Endodermal cell (in vitro differentiated cells): ENCODE results near the gene PRR14L. TPM values are rescaled to one million over a fixed set of nuclear protein-coding genes. Genes with fewer than 3 reads are reported as not detected.
"Not testable (repeated sequence)": the region's sequence is repeated elsewhere in the genome, so short reads cannot be mapped to it uniquely, and the experiment has no call there.

ENCODE experiments used
- DNase-seq: peaks from one replicate; pipeline ENCODE4 v3.0.0-alpha.2; 2017
- H3K27ac ChIP-seq: 2 replicates; pipeline ENCODE4 v1.5.1; 2013; ENCODE audit warnings: mild to moderate bottlenecking, low read depth, low read length, moderate library complexity
- H3K27me3 ChIP-seq: 2 replicates; pipeline ENCODE4 v1.6.1; 2013; ENCODE audit warnings: mild to moderate bottlenecking, low read length, moderate library complexity; ENCODE audit not compliant: insufficient read depth, control insufficient read depth, poor library complexity, severe bottlenecking
- H3K36me3 ChIP-seq: 2 replicates; pipeline ENCODE4 v1.7.0; 2013; ENCODE audit warnings: mild to moderate bottlenecking, low read length, moderate library complexity; ENCODE audit not compliant: control insufficient read depth, insufficient read depth
- H3K4me1 ChIP-seq: one replicate; pipeline ENCODE4 v1.7.0; 2013; ENCODE audit warnings: low read length; ENCODE audit not compliant: control insufficient read depth, insufficient read depth
- H3K4me3 ChIP-seq: 2 replicates; pipeline ENCODE4 v1.5.1; 2013; ENCODE audit warnings: mild to moderate bottlenecking, low read length, moderate library complexity
- H3K9ac ChIP-seq: 2 replicates; pipeline ENCODE4 v1.6.1; 2013; ENCODE audit warnings: mild to moderate bottlenecking, low read length, moderate library complexity; ENCODE audit not compliant: poor library complexity, severe bottlenecking; ENCODE audit errors: extremely low read depth
- H3K9me3 ChIP-seq: 2 replicates; pipeline ENCODE4 v1.6.1; 2013; ENCODE audit warnings: mild to moderate bottlenecking, low read length, moderate library complexity; ENCODE audit not compliant: control insufficient read depth
- H3K27ac Mint-ChIP-seq: 2 replicates; pipeline ENCODE4 v1.8.0; 2020; ENCODE audit warnings: mixed read lengths
- H3K27me3 Mint-ChIP-seq: 2 replicates; pipeline ENCODE4 v1.8.0; 2021; ENCODE audit warnings: mild to moderate bottlenecking, mixed read lengths; ENCODE audit not compliant: insufficient read depth
- H3K36me3 Mint-ChIP-seq: 2 replicates; pipeline ENCODE4 v1.8.0; 2020; ENCODE audit warnings: low read depth, mixed read lengths
- H3K4me1 Mint-ChIP-seq: 2 replicates; pipeline ENCODE4 v1.8.0; 2020; ENCODE audit warnings: mixed read lengths
- H3K4me3 Mint-ChIP-seq: 2 replicates; pipeline ENCODE4 v1.8.0; 2020; ENCODE audit warnings: mild to moderate bottlenecking, moderate library complexity, mixed read lengths
- H3K9me3 Mint-ChIP-seq: 2 replicates; pipeline ENCODE4 v1.8.0; 2020; ENCODE audit warnings: mild to moderate bottlenecking, mixed read lengths
- WGBS, 2 experiments: methylation state at CpG; one replicate each; pipeline versions ENCODE4 v1.1.5 to v1.1.7; 2013; ENCODE audit warnings: missing lambda C conversion rate in 2 of 2, mixed read lengths in 1 of 2; ENCODE audit not compliant: insufficient coverage in 1 of 2, insufficient read length in 1 of 2; 5-methylcytosine and 5-hydroxymethylcytosine counted together
- total RNA-seq, 2 donors: library from RNA; stranded (reverse); fragmentation: NEBNext Ultra II Directional in 1 of 2; extraction: Animal tissue kit (Norgen Biotek cat#: 25700) in 1 of 2; gene quantifications; 2 replicates in 1 of 2; 3 replicates in 1 of 2; pipeline ENCODE4 v1.2.1, GENCODE V29; 2021
- TF ChIP-seq, protein P1 (sequence below): fragments of 200-600 bp; sonication (generic); conservative IDR thresholded peaks from 2 replicates; pipeline ENCODE4 v1.5.0; 2021; ENCODE audit warnings: antibody characterized with exemption, mild to moderate bottlenecking

Gene PRR14L
- total RNA-seq, 2 donors from 2014 or later = 105 to 131 TPM

- WGBS, 2 experiments = 88 to 91% methylated on average over 7 of the region's 7 CpGs
- no peak overlapping the region for H3K9ac ChIP-seq
- H3K27ac ChIP-seq = no peak overlapping the region
- Mint-ChIP-seq H3K9me3 (peaks cover 2% of the 10 kb centered on the region), H3K4me3 (no peak overlapping the region), H3K36me3 (peaks cover 8% of the 10 kb centered on the region), H3K27me3 (peaks cover 5% of the 10 kb centered on the region), H3K4me1 (no peaks in the 10 kb centered on the region), H3K27ac (no peak overlapping the region)
- H3K27me3 ChIP-seq = no peaks in the 10 kb centered on the region
- no peak for DNase-seq
- TF ChIP-seq, protein P1, sequence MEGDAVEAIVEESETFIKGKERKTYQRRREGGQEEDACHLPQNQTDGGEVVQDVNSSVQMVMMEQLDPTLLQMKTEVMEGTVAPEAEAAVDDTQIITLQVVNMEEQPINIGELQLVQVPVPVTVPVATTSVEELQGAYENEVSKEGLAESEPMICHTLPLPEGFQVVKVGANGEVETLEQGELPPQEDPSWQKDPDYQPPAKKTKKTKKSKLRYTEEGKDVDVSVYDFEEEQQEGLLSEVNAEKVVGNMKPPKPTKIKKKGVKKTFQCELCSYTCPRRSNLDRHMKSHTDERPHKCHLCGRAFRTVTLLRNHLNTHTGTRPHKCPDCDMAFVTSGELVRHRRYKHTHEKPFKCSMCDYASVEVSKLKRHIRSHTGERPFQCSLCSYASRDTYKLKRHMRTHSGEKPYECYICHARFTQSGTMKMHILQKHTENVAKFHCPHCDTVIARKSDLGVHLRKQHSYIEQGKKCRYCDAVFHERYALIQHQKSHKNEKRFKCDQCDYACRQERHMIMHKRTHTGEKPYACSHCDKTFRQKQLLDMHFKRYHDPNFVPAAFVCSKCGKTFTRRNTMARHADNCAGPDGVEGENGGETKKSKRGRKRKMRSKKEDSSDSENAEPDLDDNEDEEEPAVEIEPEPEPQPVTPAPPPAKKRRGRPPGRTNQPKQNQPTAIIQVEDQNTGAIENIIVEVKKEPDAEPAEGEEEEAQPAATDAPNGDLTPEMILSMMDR = no peak
- no peaks in the 10 kb centered on the region for H3K4me1 ChIP-seq
- no peaks in the 10 kb centered on the region for H3K9me3 ChIP-seq
- H3K4me3 ChIP-seq = no peak overlapping the region
- H3K36me3 ChIP-seq = peaks cover 15% of the 10 kb centered on the region
Observed at GRCh38 chr22:31678748-31679147, 71.2 kb downstream of the PRR14L start.

DNA sequence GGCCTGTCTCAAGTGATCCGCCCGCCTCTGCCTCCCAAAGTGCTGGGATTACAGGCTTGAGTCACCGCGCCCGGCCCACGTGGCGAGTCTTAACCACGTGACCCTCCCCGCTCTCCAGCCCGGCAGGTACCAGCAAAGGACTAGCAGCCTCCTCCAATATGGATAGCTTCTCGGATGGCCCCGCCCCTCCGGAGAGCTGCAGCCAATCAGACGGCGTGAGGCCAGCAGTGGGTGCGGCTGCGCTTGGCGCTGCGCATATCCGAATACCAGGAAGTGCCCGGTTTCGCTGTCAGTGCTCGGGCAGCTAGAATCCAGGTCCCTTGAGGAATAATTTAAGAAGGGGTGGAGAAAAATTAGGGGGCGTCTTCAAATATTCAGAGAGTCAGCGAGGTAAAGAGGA, 73.2 kb downstream of the PRR14L start:
- H3K9me3 Mint-ChIP-seq = peaks cover 4% of the 10 kb centered on the region
- TF ChIP-seq, protein P1 = no peak
- peak overlapping the region; percentile 60 for H3K4me3 Mint-ChIP-seq
- 85 to 91% methylated on average over 17 to 25 of the region's 25 CpGs for WGBS, 2 experiments
- H3K4me3 ChIP-seq = no peak overlapping the region
- H3K4me1 Mint-ChIP-seq = no peaks in the 10 kb centered on the region
- no peaks in the 10 kb centered on the region for H3K9me3 ChIP-seq
- no peaks in the 10 kb centered on the region for H3K27me3 ChIP-seq
- H3K9ac ChIP-seq = no peak overlapping the region
- no peak overlapping the region for H3K27ac ChIP-seq
- H3K36me3 ChIP-seq = no peaks in the 10 kb centered on the region
- H3K4me1 ChIP-seq = no peaks in the 10 kb centered on the region
- H3K27ac Mint-ChIP-seq = no peak overlapping the region
- DNase-seq = peak; percentile 97
- peaks cover 7% of the 10 kb centered on the region for H3K27me3 Mint-ChIP-seq
- no peaks in the 10 kb centered on the region for H3K36me3 Mint-ChIP-seq

DNA sequence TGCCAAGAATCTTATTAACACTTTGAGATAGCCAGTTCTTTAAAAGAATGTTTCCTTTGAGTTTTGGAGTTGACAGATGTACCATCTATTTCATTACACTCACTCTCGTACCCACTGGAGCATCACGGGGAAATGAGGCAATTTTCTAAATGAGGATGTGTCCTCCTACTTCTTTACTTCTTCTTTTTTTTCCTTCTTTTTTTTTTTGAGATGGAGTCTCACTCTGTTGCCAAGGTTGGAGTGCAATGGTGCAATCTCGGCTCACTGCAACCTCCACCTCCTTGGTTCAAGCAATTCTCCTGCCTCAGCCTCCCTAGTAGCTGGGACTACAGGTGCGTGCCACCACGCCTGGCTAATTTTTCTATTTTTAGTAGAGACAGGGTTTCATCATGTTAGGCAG, 75.7 kb downstream of the PRR14L start:
- H3K9me3 Mint-ChIP-seq = not testable (repeated sequence)

DNA sequence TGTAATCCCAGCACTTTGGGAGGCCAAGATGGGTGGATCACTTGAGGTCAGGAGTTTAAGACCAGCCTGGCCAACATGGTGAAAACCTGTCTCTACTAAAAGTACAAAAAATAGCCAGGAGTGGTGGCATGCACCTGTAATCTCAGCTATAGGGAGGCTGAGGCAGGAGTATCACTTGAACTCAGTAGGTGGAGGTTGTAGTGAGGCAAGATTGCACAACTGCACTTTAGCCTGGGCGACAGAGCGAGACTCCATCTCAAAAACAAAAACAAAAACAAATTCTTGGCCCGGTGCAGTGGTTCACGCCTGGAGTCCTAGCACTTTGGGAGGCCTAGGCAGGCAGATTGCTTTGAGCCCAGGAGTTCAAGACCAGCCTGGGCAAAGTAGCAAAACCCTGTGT, 81.1 kb downstream of the PRR14L start:
- 70 to 89% methylated on average over 3 to 4 of the region's 4 CpGs for WGBS, 2 experiments
- not testable (repeated sequence) for H3K4me1 Mint-ChIP-seq, H3K9me3 Mint-ChIP-seq

More for the DNA sequence above, 75.7 kb downstream of the PRR14L start:
- WGBS, 2 experiments = 89 to 96% methylated on average over 3 to 5 of the region's 5 CpGs
- H3K27ac Mint-ChIP-seq, H3K4me3 ChIP-seq, H3K36me3 Mint-ChIP-seq, H3K9ac ChIP-seq, H3K27me3 ChIP-seq, H3K27me3 Mint-ChIP-seq, H3K27ac ChIP-seq, H3K4me1 ChIP-seq, H3K4me3 Mint-ChIP-seq, H3K4me1 Mint-ChIP-seq, H3K36me3 ChIP-seq, DNase-seq, H3K9me3 ChIP-seq: not testable (repeated sequence)

More for the DNA sequence above, 81.1 kb downstream of the PRR14L start:
- H3K36me3 Mint-ChIP-seq, H3K4me3 Mint-ChIP-seq, H3K27me3 Mint-ChIP-seq, H3K4me1 ChIP-seq, H3K9me3 ChIP-seq, H3K27me3 ChIP-seq, H3K36me3 ChIP-seq, H3K4me3 ChIP-seq, H3K9ac ChIP-seq, H3K27ac Mint-ChIP-seq, DNase-seq, H3K27ac ChIP-seq: not testable (repeated sequence)
